ENCODE measurements around the gene POT1. TPM values are rescaled to one million over a fixed set of nuclear protein-coding genes. Genes with fewer than 3 reads are reported as not detected.

Gene POT1
- total and polyA plus RNA-seq, 2 of the 13 experiments (the other 11 are each of a cell fraction or from before 2014, with no cell fraction given): 21.7 to 23.4 TPM

DNA sequence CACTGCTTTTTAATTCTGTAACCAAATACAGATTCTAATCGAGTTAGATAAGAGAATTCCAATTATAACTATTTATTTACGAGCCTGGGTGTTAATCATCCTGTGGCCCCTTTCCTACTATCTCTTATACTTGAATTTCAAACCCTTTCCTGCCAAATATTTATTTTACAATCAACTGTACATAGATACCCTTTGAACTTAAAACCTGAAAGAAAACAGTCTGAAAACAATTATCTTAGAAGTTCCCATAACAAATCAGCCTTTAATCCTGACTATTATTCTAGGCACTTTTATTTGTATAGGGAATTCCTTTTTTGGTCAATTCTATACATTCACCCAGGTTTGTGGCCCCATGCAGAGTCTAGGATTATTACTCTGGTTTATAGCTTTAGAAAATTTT lies 153.5 kb downstream of the POT1 start (continued):
- TF ChIP-seq PTBP1 (IDR thresholded peaks at IDR 0.05; ENCODE audit: low read depth, low read length, poor library complexity, severe bottlenecking) (no peak), MIXL1 (CRISPR knock-in tag; IDR thresholded peaks at IDR 0.05) (peak; percentile 38; the same call in 1 of the 2 replicates), ZNF317 (CRISPR knock-in tag; IDR thresholded peaks at IDR 0.05) (no peak), EP300 (IDR thresholded peaks at IDR 0.05; ENCODE audit: low read depth in 2 of 2, low read length in 2 of 2) (peak in 1 of 2 experiments; percentile 84; a peak in 1 of 4 replicates), EP300 (CRISPR knock-in tag; IDR thresholded peaks at IDR 0.05; ENCODE audit: borderline replicate concordance) (no peak), ZNF598 (CRISPR knock-in tag; IDR thresholded peaks at IDR 0.05; ENCODE audit: borderline replicate concordance) (no peak), ZNF530 (CRISPR knock-in tag; IDR thresholded peaks at IDR 0.05; ENCODE audit: low read depth) (no peak), ZFP1 (CRISPR knock-in tag; IDR thresholded peaks at IDR 0.05) (no peak), THRA (CRISPR knock-in tag; IDR thresholded peaks at IDR 0.05; ENCODE audit: borderline replicate concordance) (no peak), ZNF724P (CRISPR knock-in tag; IDR thresholded peaks at IDR 0.05; ENCODE audit: borderline replicate concordance) (no peak), ZNF281 (CRISPR knock-in tag; IDR thresholded peaks at IDR 0.05; ENCODE audit: borderline replicate concordance) (no peak), ZNF800 (CRISPR knock-in tag; IDR thresholded peaks at IDR 0.05) (no peak), MBNL3 (CRISPR knock-in tag; conservative IDR thresholded peaks at IDR 0.05) (no peak), HNF4G (IDR thresholded peaks at IDR 0.05; ENCODE audit: borderline replicate concordance, low read depth, low read length) (no peak), HNF4G (CRISPR knock-in tag; IDR thresholded peaks at IDR 0.05; ENCODE audit: borderline replicate concordance, low read depth) (no peak), NR2F2 (IDR thresholded peaks at IDR 0.05; ENCODE audit: borderline replicate concordance, low read depth) (peak; percentile 62; the same call in 1 of the 2 replicates), SAP130 (CRISPR knock-in tag; IDR thresholded peaks at IDR 0.05; ENCODE audit: low read depth) (peak; percentile 26; the same call in 1 of the 2 replicates), ZNF496 (CRISPR knock-in tag; IDR thresholded peaks at IDR 0.05; ENCODE audit: insufficient replicate concordance) (no peak), TBL1XR1 (IDR thresholded peaks at IDR 0.05; ENCODE audit: borderline replicate concordance, low read length, partially characterized antibody) (no peak), THYN1 (CRISPR knock-in tag; IDR thresholded peaks at IDR 0.05; ENCODE audit: borderline replicate concordance, low read depth) (no peak), TBX3 (IDR thresholded peaks at IDR 0.05; ENCODE audit: borderline replicate concordance) (peak; percentile 72), HNRNPH1 (optimal IDR thresholded peaks at IDR 0.05; ENCODE audit: low read depth, low read length) (no peak), ZKSCAN1 (IDR thresholded peaks at IDR 0.05; ENCODE audit: low read length) (no peak), FOXA3 (CRISPR knock-in tag; IDR thresholded peaks at IDR 0.05) (peak; percentile 78)
- TF ChIP-seq, protein P1, sequence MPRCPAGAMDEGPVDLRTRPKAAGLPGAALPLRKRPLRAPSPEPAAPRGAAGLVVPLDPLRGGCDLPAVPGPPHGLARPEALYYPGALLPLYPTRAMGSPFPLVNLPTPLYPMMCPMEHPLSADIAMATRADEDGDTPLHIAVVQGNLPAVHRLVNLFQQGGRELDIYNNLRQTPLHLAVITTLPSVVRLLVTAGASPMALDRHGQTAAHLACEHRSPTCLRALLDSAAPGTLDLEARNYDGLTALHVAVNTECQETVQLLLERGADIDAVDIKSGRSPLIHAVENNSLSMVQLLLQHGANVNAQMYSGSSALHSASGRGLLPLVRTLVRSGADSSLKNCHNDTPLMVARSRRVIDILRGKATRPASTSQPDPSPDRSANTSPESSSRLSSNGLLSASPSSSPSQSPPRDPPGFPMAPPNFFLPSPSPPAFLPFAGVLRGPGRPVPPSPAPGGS (CRISPR knock-in tag; IDR thresholded peaks at IDR 0.05): no peak

All from HepG2 (cell line).